PC-9 (cell line): Measurements from ENCODE around the gene CDC42BPA.

Experiments
- EZH2 ChIP-seq: fragments of 200-600 bp; sonication (generic); IDR thresholded peaks from 2 replicates; pipeline ENCODE4 v1.8.0; 2017; ENCODE audit warnings: antibody characterized with exemption, low read depth
- TF ChIP-seq, protein P1 (sequence below): fragments of 200-600 bp; sonication (generic); conservative IDR thresholded peaks from 2 replicates; pipeline ENCODE4 v1.6.1; 2017; ENCODE audit warnings: mixed run types, antibody characterized with exemption, mild to moderate bottlenecking, moderate library complexity

DNA sequence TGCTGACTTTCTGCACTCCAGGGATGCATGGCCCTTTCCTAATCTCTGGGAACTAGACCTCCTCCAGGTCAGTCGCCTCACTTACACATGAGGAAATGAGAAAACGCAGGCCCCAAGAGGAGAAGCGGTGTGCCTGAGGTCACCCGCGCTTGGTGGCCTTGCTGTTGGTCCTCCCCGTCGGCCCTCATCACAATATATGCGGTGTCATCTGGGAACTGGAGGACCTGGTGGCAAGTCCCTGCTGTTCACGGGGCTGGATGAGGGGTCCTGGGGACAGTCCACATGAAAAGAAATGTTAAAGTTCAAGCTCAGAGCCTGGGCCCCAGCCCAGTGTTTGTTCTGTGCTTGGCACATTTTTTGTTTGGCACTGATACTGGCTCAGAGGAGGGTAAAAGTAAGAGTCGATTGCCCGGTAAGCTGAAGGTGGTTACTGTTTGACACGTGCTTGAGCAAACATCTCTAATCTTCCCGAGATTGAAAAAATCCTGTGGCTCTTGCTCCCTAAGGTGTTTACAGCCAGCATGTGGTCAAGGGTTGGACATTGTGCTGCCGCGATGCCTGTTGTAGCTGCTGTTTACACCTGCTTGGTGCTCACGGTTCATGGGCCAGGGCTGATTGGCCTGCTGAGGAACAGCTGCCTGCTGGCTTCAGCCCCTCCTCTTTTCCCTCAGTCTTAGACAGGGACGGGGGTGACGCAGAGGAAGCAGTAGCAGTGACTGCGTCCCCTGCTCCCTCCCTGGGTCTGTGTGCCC, 373.0 kb downstream of the CDC42BPA start:
- TF ChIP-seq, protein P1, sequence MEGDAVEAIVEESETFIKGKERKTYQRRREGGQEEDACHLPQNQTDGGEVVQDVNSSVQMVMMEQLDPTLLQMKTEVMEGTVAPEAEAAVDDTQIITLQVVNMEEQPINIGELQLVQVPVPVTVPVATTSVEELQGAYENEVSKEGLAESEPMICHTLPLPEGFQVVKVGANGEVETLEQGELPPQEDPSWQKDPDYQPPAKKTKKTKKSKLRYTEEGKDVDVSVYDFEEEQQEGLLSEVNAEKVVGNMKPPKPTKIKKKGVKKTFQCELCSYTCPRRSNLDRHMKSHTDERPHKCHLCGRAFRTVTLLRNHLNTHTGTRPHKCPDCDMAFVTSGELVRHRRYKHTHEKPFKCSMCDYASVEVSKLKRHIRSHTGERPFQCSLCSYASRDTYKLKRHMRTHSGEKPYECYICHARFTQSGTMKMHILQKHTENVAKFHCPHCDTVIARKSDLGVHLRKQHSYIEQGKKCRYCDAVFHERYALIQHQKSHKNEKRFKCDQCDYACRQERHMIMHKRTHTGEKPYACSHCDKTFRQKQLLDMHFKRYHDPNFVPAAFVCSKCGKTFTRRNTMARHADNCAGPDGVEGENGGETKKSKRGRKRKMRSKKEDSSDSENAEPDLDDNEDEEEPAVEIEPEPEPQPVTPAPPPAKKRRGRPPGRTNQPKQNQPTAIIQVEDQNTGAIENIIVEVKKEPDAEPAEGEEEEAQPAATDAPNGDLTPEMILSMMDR: no peak
- TF ChIP-seq EZH2: no peak
